Measurements from ENCODE around the gene TRMT61A.
A peak's percentile ranks its signal among the peaks of the same experiment; 100 is the strongest.

Gene TRMT61A

GRCh38 chr14:103535891-103536565, 7.0 kb downstream of the TRMT61A start:
- no peak for DNase-seq (ENCODE audit: low read depth)

- no peak for DNase-seq (ENCODE audit: low read depth)
Observed at GRCh38 chr14:103536693-103537092, 7.7 kb downstream of the TRMT61A start.

GRCh38 chr14:103537175-103537990, 8.4 kb downstream of the TRMT61A start:
- DNase-seq (ENCODE audit: low read depth): no peak

DNA sequence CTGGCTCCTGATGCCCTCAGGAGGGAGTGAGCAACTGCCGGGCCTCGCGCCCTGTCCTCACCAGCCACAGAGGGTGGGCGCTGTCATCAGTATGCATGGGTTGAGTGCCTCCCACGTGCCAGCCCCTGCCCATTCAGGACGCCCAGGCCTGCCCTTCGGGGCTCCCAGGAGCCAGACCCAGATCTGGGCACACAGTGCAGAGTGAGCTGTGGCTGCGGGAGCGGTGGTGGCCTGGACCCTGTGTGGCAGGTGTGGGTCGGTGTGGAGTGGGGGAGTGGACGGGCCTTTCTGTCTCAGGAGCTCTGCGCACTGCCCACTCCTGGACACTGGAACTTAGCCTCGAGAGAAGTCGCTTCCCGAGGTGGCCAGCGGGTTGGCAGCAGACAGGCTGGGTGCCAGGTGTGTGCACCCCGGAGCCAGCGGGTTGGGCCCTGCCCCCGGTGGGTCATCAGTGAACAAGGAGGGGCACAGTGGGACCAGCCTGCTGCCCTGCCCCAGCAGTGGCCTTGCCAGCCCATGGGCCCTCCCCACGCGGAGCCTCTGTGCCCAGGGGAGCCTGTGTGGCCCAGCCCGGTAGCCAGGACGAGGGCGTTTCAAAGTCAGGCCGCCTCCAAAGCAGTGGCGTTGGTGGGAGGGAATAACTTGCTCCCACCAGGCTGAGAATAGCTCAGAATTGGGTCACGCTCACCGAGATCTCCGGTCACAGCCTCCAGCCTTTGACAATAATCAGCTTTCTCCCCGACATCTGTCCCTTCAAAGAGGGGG, 9.5 kb downstream of the TRMT61A start:
- no peak for DNase-seq (ENCODE audit: low read depth)

DNA sequence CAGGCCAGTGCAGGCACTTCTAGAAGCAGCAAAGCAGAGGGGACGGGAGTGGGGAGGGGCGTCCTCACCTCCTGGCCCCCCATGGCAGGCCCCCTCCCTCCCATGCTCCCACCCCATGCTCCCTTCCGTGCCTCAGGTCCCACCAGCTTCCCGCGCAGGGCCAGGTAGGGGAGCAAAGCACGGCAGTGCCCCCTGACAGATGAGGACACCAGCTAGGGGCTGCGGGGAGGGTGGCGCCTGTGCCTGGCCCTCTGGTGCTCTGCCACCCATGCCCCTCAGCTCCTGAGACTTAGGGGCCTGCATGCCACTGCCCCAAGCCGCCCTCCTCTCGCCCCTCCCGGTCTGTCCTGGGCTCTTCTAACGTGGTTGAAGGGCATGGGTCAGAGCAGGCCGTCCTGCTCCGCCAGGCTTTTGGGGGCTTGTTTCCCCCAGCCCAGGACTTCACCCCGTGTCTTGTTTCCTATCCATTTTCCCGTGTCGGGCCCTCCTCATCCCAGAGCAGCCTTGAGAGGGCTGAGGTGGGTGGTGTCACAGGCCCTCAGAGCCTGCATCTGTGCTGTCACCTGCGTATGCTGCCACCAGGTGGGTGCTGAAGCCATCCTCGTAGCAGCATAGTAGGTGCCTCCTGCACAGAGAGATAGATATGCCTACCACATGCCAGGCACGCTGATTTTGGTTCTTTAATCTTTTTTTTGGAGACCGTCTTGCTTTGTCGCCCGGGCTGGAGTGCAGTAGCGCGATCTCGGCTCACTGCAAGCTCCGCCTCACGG, 10.2 kb downstream of the TRMT61A start:
- no peak for DNase-seq (ENCODE audit: low read depth)

DNA sequence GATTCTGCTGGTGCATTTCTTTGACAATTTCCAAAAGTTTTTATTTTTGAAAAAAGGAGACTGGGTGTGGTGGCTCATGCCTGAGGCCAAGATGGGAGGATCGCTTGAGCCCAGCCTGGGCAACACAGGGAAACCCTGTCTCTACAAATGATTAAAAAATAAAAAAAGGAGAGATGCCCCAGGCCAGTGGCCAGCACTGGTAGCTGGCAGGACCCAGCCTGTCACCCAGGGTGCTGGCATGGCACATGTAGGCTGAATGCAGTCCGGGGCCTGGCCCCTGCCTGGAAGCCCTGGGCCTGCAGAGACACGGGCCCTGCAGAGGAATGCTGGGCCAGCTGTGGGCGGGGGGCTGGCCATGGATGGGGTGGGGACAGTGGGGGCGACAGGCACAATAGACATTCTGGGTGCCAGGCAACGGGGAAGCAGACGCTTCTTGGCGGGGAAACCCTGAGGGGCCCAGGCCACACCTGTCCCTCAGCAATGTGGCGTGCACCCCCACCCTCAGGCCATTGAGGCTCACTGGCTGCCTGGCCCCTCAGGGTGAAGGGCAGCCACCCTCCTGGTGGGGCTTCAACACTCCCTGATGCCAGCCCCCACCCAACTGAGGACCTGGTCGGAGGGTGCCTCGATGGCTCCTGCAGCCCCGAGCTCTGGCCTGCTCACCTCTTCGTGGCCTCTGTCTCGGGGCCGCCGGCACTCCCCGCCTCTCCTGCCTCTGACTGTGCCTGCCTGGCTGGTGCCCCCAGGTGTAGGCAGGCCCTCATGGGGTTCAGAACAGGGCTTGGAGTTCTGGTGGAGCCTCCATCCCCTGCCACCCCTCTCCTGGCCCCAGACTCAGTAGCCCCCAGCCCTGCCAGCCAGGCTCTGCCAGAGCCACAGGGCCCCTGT, 12.1 kb downstream of the TRMT61A start:
- no peak for DNase-seq (ENCODE audit: low read depth)

DNA sequence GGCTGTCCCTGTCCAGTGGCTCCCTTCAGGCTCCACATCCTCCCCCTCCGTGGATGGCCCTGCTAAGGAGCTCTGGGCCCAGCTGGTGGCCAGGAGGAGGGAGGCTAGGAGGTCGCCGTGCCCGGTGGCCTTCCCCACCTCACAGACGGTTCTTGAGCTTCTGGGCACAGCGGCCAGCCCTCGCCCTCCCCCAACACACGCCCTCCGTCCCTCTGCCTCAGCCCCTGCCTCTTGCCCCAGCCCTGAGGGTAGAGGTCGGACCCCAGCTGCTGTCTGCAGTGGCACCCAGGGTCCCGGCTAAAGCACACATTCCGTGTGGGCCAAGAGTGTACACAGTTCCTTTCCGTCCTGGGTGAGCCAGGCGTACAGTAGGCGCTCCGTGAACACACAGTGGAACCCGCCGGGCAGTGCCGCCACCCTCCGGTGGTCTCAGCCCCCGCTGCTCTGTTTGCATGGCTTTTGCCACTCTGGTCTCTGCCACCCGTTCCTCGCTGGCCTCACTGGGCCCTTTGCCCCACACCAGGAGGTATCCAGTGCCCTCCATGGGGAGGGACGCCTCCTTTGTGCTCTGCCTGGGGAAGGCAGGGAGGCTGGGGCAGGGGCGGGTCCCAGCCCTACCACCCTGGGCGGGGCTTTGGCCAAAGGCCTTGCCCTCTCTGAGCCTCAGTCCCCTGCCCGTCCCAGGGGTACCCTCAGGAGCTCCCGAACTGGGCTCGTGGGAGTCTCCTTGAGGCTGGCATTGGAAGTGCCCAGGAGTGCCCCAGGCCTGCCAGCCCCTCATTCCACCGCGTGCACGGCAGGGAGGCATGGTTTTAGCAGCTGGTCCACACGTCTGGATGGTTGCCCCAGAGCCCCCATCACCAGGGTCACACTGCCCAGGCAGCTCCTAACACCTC, 13.0 kb downstream of the TRMT61A start:
- no peak for DNase-seq (ENCODE audit: low read depth)

DNA sequence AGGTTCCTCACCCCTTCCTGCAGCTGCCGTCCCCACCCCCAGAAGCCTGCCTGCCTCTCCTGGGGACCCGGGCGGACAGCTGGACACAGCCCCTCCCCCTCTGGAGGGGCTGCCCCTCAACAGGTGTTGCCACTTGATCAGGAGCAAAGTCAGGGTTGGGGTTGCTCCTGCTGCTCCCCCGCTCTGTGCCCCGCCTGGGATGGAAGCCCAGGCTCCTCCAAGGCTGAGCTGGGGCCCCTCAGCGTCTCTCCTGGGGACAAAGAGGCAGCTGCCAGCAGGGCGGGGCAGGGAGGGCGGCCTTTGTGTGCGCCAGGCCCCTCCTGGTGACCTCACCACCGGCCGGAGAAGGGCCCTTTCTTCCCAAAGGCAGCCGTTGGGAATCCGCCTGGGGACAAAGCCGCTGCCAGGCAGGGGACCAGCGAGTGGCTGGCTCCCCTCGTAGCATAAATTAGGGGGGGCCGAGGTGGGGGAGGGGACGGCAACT, 13.7 kb downstream of the TRMT61A start:
- DNase-seq (ENCODE audit: low read depth): no peak

- DNase-seq (ENCODE audit: low read depth): no peak
Observed at GRCh38 chr14:103543140-103543539, 14.1 kb downstream of the TRMT61A start.

DNA sequence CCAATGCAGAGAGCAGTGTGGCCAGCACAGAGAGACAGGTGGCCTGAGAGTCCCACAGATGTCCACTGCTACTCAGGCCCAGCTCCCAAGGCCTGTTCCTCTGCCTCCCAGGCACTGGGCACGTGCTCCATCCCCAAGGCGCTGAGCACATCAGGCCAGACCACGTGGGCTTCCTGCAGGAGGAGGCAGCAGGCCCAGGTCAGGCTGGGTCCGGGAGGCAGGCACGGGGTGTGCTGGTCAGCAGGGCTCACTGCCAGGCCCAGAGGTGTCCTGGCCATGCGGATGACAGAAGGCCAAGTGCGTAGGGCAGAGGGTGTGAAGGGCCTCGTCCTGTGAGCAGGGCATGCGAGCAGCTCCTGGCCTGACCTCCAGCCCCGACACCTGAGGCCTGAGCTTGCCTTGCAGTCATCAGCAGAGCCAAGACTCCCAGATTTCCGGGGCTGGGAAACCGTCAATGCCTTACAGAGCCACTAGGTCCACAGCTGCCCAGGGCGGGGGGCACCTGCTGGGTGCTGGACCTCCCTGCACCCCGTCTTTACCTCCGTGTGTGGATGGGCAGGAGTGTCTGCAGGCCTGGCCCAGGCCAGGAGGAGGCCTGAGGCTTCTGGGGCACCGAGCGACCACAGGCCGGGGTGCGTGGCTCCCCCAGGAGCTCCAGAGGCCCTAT, 14.9 kb downstream of the TRMT61A start:
- DNase-seq (ENCODE audit: low read depth): no peak

GRCh38 chr14:103544388-103545218, 15.6 kb downstream of the TRMT61A start:
- no peak for DNase-seq (ENCODE audit: low read depth)

- no peak for DNase-seq (ENCODE audit: low read depth)
Observed at GRCh38 chr14:103545219-103545914, 16.4 kb downstream of the TRMT61A start.

- DNase-seq (ENCODE audit: low read depth): no peak
Observed at GRCh38 chr14:103545915-103546651, 17.1 kb downstream of the TRMT61A start.

GRCh38 chr14:103546652-103547454, 17.9 kb downstream of the TRMT61A start:
- DNase-seq (ENCODE audit: low read depth): peak; percentile 69

DNA sequence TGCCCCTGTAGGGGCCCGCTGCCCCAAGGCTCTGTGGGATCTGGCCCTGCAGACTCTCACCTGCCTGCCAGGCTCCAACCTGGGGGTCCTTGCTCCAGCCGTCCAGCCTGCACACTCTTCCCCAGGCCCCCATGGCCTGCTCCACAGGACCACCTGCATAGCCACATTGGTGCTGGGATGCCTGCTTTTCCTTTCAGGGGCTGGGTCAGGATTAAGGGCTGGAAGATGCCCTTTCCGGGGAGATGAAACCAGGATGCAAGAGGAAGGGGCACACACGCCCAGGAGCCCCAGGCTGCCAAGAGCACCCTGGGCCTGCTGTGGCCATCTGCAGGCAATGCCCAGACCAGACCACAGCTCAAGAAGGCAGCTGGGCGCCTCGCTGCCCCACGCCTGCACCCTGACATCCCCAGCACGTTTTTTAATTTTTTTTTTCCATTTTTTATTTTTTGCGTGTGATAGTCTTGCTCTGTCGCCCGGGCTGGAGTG, 18.5 kb downstream of the TRMT61A start:
- no peak for DNase-seq (ENCODE audit: low read depth)

DNA sequence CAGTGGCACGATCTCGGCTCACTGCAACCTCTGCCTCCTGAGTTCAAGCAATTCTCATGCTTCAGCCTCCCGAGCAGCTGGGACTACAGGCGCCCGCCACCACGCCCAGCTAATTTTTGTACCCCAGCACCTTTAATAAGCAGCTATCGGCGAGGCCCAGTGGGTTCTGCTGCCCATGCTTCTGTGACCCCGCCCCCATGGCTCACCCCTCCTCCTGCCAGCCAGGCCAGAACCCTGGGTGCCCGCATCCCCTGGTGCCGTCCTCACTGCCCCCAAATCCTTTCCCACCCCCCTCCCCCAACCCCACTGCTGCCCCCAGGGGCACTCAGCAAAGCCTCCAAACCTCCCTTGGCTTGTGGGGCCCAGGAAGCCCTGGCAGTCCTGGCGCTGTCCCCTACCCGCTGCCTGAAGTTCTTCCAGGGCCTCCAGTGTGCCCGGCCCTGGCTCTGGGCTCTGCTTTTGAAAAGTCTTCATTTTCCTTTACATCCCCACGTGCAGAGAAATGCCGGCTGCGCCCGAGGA, 19.0 kb downstream of the TRMT61A start:
- no peak for DNase-seq (ENCODE audit: low read depth)
